ENCODE data around the gene DUSP8.
A peak's percentile ranks its signal among the peaks of the same experiment; 100 is the strongest.

DUSP8 gene

DNA sequence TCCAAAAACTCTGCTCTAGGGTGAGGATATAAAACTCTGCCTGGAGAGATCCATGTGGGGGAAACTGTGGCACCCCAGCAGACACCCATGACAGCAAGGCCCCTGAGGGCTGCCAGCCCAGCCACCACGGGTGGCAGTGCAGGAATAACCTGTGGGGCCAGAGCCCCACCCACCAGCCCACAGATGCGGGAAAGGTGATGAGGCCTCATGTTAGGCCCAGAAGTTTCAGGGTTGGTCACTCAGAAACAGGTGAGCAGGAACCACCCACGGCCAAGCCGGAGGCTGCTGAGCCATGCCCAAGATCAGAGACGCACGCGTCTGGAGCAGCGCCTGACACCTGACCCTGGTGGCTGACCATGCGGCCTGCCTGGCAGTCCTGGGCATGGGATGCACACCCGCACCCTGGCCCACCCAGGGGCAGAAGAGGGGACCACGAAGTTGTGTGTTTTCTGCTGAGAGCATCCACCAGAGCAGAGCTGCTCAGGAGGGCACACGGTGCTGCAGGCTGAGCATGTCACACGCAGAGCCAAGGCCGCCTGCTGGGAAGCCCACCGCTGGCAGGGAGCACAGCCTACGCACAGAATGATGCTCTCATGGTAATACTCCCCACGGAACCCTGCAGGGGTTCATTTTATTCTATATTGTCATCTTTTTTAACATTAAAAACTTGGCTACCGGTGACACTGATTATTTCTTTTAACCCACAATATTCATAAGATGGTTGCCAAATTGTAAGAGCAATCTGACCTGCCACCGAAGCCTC, 41.2 kb downstream of the DUSP8 start:
- no peak for DNase-seq

GRCh38 chr11:1529774-1530173, 42.3 kb downstream of the DUSP8 start:
- no peak for DNase-seq

GRCh38 chr11:1529286-1529685, 42.8 kb downstream of the DUSP8 start:
- DNase-seq: no peak

DNA sequence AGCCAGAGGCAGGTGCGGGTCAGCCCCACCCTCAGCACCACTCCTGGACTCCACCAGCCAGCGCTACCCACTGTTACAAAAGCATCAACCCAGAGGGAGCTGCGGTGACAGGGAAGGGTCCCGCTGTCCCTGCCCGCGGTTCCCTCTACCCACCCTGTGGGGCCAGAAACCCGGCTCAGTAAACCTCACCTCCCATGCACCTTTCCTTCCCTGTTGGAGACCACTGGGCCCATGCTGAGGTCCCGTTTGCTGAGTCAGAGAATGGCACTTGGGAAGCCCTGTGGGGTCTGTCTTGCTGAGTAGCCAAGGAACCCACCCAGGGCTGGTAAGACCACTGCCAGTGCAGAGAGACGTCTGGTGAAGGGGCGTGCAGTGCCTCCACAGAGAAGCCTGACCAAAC, 43.4 kb downstream of the DUSP8 start:
- DNase-seq: no peak

- DNase-seq: no peak
These were observed 45.3 kb downstream of the DUSP8 start for GRCh38 chr11:1526785-1527184.

DNA sequence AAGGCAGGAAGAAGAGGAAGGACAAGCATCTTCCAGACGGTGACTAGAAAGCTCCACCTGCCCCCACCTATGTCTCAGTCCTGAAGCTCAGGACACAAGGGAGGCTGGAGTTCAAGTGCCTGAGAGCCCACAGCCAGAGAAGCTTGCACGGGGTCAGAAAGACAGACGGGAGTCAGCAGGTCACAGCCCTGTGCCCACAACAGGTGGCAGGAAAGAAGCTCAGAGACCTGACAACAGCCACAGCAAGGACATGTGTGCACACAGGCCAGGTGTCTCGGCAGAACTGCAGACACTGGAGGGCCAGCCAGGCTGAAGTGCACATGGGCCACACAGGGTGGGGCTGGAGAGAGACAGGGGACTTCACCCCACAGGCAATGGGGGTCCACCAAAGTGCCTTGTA, 48.3 kb downstream of the DUSP8 start:
- no peak for DNase-seq

- no peak for DNase-seq
These were observed 49.0 kb downstream of the DUSP8 start for GRCh38 chr11:1523077-1523476.

DNA sequence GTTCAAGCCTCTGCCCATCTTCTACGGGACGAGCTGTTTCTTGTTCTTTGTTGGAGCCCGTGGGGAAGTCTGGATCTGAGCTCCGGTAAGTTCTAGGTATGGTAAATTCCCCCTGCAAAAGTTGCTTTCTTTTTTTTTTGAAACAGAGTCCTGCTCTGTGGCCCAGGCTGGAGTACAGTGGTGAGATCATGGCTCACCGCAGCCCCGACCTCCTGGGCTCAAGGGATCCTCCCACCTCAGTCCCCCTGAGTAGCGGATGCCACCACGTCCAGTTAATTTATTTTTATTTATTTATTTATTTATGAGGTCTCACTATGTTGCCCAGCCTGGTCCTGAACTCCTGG, 50.0 kb downstream of the DUSP8 start:
- DNase-seq: no peak

GRCh38 chr11:1521382-1522080, 50.5 kb downstream of the DUSP8 start:
- no peak for DNase-seq

DNA sequence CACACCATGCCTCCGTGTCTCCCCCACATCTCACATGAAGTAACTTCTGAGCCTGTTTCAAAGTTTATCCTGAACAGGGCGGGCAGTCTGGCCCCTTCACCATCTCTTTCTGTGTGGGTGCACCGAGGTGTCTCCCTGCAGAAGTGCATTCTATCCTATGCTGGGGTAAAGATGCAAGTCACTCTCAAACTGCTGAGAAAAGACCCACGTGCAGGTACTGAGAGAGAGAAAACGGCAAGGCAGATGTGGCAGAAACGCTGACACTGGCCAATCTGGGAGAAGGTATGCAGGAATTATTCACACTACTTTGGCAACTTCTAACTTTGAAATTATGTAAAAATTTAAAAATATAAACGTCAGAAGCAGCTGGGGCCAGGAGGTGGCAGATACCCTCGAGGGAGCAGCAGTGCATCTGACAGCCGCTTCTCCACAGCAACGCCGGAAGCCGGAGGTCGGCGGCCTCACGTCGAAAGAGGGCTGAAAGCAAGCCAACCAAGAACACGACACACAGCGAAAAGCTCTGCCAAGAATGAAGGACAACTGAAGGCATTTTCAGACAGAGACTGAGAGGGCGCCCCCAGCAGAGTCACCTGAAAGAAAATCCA, 51.3 kb downstream of the DUSP8 start:
- DNase-seq: no peak

GRCh38 chr11:1520209-1520662, 51.8 kb downstream of the DUSP8 start:
- no peak for DNase-seq

- no peak for DNase-seq
These were observed 52.8 kb downstream of the DUSP8 start for GRCh38 chr11:1519028-1520010.

DNA sequence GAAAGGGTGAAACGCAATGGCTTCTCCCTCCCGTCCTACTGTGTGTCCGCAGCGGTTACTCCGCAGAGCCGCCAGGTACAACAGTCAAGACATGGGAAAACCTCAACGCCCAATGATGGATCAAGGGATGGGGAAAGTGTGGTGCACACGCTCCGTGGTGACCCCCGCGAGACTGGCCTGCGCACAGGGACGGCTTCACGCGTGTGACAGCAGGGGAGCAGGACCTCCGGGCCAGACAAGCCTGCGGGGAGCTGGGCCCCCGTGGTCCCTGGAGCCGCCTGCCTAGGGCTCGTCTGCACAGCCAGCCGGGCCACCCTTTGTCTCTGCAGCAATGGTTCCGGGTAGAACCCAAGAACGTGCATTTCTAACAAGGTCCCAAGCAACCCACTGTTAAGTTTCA, 53.8 kb downstream of the DUSP8 start:
- DNase-seq: no peak

DNA sequence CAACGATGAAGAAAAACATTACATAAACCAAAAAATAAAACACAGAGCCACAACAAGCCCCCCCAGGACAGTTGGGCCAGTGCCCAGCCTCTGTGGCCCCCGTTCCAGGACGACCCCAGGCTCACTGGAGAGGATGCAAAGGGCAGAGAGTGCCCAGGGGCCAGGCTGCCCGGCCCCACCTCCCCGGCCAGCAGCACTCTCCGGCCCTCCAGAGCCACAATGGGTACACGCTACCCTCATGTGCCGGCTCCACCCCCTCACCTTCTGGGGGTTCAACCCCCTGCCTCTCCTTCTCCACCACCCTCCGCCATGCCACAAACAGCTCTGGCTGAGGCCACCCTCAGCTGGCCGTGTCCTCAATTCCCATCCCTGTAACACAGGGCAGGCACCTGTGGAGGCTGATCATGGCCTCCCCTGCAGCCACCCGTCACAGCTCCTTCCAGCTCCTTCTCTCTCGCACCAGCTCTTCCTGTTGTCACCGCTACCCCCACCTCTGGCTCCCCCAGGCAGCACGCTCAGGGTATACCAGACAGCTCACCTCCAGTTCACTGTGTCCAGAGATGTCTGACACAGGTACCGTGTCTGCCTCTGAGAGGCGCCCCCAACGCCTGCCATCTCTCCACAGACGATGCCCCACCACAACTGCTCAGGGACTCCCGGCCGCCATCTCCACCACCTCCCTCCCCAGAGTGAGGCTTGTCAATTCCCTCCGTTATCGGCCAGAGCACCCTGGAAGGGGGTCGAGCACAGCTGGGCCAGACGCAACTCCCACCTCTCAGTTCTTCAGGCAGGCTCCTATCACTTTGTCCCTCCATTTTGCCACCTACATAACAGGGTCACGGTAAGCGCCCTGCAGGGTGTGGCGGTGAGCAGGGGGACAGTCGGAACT, 54.7 kb downstream of the DUSP8 start:
- DNase-seq: no peak

DNA sequence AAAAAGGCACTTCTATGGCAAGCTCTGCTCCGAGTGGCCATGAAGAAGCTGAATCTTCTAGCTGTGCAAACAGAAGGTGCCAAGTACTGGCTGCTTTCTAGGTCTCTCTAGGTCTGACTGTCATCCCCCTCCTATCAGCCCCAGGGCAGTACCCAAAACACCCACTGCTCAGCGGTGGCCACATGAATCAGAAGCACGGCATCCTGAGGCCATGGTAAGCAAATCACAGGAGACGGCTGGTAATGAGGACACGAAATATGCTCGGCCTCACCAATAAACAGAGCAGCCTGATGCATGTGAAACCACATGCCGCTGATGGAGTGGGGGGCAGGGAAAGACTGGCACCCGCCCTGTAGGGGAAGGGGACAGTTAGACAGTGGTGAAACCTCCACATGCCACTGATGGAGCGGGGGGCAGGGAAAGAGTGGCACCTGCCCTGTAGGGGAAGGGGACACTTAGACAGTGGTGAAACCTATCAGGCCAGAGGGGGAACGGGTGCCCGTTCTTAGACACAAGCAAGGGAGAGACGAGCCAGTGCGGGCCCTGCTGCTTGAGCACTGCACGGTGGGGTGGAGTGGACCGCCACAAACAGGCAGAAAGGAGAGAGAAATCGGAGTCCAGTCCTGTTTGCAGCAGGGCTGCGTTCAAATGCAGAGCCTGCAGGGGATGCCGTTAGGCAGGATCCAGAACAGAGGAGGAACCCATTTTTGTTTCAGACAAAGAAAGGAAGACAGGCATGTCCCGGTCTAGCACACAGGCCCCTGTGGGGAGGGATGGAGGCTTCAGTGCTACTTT, 55.6 kb downstream of the DUSP8 start:
- no peak for DNase-seq

DNA sequence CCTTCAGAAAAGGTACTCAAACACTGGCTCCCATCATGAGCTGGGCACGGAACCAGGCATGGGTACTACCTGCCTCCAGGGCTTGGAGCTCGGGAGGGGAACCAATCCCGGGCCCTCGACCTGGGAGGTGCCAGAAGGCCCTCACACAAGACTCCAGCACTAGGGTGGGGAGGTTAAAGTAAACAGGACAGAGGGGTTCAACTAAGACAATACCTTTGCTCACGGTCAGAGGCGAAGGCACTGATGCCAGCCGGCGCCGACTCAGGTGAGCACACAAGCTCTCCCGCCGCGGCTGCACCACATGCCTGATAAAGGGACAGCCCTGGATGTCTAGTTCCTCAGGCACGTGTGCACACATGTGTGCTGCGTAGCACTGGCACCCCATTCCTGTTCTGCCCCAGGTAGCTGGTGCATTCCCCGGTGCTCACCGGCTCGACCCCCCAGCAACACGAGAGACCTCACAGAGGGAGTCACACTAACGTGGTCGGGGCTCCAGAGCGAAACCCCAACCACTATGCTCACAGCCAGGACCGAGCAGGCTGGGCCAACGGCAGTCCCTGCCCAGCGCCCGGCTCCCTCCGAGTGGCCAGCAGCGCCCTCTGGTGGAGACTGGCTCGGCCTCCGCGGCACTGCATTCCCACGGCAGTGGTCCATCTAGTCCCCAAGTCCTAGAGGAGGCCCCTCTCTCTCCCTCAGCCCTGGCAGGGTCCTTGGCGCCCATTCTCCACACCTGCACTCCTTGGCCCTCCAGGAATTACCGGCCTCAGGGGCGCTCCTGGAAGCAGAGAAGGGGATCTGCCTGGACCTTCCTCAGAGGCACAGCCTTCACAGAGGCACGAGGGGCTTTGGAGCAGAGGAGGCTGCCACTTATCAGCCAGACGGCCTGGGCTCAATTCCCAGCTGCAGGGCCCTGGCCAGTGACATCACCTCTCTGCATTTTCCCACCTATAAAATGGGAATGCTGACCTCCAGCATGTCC, 56.7 kb downstream of the DUSP8 start:
- peak; percentile 93 for DNase-seq

GRCh38 chr11:1514336-1515061, 57.6 kb downstream of the DUSP8 start:
- no peak for DNase-seq

DNA sequence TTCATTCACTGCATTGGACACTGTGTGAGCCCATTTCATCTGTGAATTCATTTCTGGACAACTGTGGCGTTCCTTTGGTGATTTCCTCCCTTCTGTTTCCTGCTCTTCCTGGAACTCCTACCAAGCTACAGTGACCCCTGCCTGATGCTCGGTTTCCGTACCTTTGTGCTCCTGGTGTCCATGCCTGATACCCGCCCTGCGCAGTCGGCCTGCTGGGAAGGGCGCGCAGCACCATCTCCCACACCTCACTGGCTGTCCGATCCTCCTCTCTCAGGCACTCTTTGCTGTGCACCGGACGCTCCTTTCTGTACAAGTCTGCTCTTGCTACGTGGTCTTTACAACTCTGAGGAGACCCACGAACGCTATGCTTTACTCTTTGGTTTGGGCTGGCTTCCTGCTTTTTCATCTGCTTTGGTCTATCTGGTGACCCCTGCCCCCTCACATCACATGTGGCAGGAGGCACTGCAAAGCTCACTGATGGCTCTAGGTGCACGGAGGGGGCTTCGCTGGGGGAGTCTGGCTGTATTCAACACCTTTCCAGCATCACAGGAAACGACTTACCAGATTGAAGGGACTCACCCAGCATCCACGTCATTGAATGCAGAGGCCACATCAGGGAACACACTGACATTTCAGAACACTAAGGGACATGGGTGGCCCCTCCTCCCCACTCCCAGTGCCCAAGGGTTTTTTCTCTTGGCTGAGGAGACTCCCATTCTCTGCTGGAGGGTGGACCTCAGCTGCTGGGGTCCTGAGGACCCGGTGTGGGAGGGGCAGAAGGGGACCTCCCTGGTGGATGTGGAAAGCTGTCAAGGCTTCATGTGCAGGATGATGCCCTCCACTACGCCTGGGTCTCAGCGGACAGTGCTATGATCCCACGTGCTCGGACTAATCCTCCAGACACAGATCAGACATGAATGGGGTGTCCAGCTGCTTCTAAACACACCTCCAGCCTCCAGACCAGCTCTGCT, 58.5 kb downstream of the DUSP8 start:
- DNase-seq: no peak
